Urothelium cell line (cell line): ENCODE results near the gene BIRC6.
"Not testable (repeated sequence)": the region's sequence is repeated elsewhere in the genome, so short reads cannot be mapped to it uniquely, and the experiment has no call there.

ENCODE experiments used
- DNase-seq: peaks from one replicate; pipeline ENCODE4 v3.0.0; 2011; ENCODE audit warnings: low spot score, mixed read lengths
- FAIRE-seq: peaks from 2 replicates; lab custom pipeline; 2011; peaks lifted over from hg19 to GRCh38; lab: Jason Lieb, UNC

BIRC6 gene

DNA sequence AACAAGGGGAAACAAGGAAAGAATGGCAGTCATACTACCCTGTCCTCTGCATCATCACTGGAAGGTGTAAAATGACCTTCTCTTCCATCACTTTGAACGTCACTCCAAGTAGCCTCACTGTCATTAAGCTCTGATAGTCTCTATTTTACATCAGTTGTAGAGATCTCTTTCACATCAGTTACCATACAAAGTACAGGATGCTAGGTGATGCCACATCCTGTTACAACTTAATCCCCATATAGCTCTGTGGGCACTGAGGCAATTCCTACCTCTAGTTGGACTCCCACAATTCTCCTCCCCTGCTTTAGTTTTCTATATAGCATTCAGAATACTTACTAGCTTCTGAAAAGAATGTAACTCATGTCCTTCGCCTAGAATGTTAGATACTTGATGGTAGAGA, 215.9 kb downstream of the BIRC6 start:
- DNase-seq: no peak
- peak; percentile 32 for FAIRE-seq

DNA sequence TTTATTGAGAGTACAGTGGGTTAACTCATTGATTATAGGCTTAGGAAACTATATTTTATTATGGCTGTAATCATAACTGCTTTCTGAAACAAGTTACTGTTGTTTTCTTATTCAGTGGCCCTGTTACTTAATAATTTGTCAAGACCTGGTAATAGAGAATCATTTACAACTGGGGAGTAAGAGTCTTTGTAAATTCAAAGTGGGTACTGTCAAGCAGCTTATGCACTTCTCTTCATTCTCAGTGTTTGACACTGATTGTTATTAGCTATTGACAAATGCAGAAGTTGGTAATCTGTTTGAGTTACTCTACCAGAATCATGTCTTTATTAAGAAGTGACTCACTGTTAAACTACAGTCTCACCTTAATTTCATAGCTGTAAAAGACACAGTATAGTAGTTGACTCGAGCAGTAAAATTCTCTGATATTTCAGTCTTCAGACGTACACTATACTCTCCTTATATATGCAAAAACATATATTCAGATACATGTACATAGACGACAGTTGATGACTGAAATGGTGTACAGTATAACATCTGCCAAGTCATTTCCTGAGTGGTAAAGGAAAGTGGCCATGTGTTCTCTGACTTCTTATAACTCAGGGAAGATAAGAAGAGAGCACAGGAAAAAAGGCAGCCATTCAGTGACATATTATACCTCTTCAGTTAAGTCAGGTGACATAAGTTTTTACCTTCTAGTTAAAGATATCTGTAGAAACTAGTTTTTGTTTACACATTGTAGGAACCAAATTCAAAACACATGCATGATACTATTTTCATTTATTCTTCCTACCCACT, 235.0 kb downstream of the BIRC6 start:
- FAIRE-seq (no peak), DNase-seq (no peak)

DNA sequence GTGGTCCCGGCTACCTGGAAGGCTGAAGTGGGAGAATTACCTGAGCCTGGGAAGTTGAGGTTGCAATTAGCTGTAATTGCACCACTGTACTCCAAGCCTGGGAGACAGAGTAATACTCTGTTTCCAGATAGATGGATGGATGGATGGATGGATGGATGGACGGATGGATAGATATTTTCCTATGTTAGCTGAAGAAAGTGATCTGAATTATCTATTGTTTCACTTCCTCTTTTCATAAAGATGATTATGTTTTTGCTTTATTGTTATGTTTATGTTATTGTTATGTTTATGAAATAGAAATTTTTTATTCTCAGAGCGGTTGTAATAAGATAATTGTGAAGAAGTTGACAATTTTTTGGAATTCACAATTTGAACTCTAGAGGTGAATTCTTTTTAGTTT, 237.8 kb downstream of the BIRC6 start:
- DNase-seq: no peak
- no peak for FAIRE-seq

DNA sequence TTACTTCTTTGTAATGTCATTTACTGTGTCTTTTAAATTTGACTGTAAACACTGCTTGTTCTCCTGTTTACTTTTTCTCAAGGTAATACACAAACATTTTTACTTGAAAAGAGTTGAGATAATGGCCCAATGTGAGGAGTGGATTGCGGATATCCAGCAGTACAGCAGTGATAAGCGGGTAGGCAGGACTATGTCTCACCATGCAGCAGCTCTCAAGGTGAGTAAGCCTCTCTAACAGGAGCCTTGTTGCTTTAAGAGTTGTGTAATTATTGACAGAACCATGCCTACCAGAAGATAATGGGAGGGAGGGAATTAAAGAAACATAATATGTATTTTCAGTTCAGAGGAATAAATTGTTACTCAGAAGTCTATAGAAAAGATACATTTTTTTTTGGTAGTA, 254.5 kb downstream of the BIRC6 start:
- FAIRE-seq (no peak), DNase-seq (no peak)

GRCh38 chr2:32611771-32612170, 254.9 kb downstream of the BIRC6 start:
- no peak for DNase-seq
- no peak for FAIRE-seq

GRCh38 chr2:32614084-32614483, 257.3 kb downstream of the BIRC6 start:
- FAIRE-seq: no peak
- DNase-seq: no peak

GRCh38 chr2:32617599-32618189, 260.9 kb downstream of the BIRC6 start:
- no peak for DNase-seq
- FAIRE-seq: no peak

DNA sequence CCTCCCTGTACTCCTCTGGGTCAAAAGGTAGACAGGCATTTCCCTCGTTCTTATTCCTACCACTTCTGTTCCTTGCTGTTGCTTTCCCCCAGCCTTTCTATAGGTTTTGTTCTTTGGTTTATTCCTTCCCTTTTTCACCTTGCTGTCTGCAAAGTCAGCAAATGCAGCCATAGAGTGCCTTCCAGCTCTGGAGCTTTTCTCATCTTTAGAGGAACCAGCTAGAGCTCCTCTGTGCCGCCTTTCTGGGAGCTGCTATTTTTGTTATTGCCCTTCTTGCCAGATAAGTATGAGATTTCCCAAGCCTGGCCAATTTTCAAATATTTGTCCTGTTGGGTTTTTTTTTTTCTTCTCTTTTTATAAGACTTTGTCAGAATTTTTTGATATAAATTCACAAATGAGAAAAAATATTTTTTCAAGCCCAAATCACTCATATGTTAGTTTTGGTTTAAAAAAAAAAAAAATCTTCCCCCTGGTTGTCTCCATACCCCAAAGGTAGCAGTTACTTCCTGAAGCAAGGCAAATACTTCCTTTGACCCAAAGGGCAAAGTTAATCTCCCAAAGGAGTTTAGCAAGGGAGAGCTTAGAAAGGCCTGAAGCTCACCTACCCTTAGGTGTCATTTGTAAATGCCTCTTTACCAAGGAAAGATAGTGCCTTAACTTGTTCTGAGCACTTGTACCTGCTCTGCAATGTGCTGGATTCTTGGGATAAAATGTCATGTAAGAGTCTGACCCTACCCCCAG, 265.9 kb downstream of the BIRC6 start:
- no peak for FAIRE-seq
- no peak for DNase-seq

DNA sequence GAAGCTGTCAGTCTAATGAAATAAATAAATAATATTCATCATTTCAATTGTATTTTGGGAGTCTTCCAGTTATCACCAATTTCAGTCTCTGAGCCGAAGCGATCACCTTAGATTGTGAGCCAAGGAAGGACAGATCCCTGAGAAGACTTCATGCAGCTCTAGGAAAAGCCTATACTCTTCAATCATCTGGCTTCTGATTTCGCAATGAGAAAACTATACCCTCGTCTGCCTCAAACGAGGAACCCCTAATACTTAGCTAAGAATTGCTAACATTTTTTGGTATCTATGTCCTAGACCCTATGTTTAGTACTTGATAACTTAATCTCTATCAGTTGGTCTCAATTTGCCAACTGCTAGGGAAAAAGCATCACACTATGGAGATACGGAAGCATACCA, 266.5 kb downstream of the BIRC6 start:
- FAIRE-seq: no peak
- DNase-seq: no peak

- no peak for DNase-seq
- no peak for FAIRE-seq
Measured at GRCh38 chr2:32624812-32625211, 268.0 kb downstream of the BIRC6 start.

DNA sequence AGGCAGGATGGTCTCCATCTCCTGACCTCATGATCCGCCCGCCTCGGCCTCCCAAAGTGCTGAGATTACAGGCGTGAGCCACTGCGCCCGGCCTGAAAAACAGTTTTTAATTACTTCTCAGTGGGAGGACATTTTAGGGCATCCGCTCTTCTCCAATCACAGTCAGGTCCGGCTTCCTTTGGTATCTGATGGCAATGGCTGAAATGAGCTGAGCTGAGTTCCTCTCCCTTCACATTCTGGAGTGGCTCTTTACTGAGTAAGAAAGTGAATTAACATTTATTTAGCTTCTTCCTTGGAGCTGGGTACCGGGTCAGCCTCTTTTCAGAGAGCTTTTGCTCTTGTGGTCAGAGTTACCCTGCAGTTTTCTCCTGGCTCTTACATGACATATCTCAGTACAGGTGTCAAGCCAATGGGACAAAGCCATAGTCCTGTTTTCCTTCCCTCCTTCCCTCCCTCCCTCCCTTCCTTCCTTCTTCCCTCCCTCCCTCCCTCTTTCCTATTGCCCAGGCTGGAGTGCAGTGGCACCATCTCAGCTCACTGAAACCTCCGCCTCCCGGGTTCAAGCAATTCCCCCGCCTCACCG, 269.9 kb downstream of the BIRC6 start:
- FAIRE-seq (no peak), DNase-seq (no peak)

DNA sequence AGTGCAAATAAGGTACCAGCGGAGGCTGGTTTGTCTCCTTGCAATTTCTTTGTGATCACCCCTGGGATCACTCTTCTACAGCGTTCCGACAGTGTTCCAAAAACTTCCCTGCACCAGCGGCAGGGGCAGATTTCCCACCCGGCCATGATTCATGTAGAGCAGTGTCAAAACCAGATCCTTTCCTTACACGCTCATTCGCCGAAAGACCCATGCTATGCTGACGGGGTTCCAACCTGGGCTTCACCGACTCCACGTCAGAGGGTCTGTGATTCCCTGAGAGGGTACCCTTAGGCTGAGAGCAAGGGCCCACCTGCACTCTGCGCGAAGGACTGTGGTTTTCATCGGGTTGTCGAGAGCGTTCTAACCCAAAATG, 270.6 kb downstream of the BIRC6 start:
- FAIRE-seq (no peak), DNase-seq (peak; percentile 5)

GRCh38 chr2:32627814-32628579, 271.2 kb downstream of the BIRC6 start, which contains the start of gene TTC27:
TSS of gene TTC27 (plus strand) at chr2:32628050. CDS start at chr2:32628293, 243 bp downstream.
- peak; percentile 98 for DNase-seq
- no peak for FAIRE-seq

- FAIRE-seq: no peak
Measured at GRCh38 chr2:32632089-32632488, 275.3 kb downstream of the BIRC6 start.

DNA sequence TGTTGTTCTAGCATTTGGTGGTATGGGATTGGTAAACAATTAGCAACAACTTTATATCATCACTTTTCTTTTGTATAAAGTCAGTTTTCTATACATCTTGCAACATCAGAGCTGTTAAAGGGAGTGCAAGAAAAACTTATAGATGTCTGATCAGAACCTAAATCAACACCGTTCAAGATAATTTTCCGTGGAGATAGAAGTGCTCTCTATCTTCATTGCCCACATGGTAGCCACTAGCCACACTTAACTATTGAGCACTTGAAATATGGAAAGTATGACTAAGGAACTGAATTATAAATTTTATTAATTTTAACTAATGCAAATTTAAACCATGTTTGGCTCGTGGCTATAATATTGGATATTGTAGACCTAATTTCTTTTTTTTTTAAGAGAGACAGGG, 276.2 kb downstream of the BIRC6 start:
- DNase-seq: no peak
- FAIRE-seq: no peak

More at GRCh38 chr2:32632089-32632488, 275.3 kb downstream of the BIRC6 start:
- no peak for DNase-seq

DNA sequence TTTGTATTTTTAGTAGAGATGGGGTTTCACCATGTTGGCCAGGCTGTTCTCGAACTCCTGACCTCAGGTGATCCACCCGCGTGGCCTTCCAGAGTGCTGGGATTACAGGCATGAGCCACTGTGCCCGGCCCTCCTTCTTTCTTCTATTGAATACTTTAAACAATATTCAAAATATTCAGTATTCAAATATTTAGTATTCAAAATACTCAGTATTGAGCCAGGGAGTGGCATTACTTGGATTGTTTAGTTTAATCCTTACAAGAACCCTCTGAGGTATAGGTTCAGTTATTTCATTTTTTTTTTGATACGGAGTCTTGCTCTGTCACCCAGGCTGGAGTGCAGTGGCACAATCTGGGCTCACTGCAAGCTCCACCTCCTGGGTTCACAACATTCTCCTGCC, 281.7 kb downstream of the BIRC6 start:
- not testable (repeated sequence) for FAIRE-seq, DNase-seq

GRCh38 chr2:32641180-32641579, 284.4 kb downstream of the BIRC6 start:
- DNase-seq (no peak), FAIRE-seq (no peak)

DNA sequence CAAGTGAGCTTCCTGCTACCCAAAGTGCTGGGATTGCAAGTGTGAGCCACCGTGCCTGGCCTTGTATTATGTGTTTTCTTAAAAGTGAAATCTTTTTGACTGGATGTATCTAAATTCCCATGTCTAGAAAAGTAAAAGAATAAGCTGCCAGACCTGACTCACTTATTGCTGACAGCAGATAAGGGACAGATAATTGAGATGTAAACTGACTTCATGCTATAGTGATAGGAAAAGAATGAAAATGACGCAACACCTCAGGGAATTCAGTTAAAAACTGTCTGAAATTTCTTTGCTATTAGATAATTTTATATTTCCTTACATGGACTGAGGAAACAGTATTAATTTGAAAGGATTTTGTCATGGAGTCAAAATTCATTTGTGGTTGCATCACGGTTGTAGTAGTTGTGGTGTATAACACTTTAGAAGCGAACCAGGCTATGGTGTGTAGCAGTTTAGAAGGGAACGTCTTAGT, 290.4 kb downstream of the BIRC6 start:
- DNase-seq: no peak
- no peak for FAIRE-seq

DNA sequence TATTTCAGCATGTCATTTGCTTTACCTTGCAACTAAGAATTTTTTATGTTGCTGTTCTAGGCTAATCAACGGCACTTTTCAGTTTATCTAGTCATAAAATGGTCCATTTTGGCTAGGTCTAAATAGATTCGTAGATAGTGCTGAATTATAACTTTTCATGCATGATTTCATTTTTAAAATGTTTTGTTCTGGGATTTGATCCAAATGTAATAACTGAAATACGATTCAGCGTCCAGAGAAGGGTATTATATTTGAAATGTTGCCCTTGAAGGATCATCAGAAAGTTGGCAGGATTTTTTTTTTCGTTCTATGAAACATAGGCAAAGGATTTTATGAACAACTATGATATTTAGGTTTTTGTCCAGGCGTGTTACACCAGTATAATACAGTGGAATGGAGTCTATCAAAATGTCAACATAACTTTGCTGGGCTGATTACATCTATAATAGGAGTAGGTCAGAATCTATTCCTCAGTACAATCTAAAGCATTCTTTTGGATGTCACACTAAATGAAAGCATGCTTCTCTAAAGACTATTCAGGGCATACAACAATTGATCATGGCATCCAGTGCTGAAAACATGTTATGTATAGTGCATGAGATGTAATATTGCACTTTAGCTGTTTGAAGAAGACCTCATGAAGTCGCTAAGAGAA, 295.9 kb downstream of the BIRC6 start:
- DNase-seq: no peak
- no peak for FAIRE-seq

- no peak for FAIRE-seq
Measured at GRCh38 chr2:32656069-32656468, 299.2 kb downstream of the BIRC6 start.

More at GRCh38 chr2:32656069-32656468, 299.2 kb downstream of the BIRC6 start:
- no peak for DNase-seq
